CD4-positive, alpha-beta T cell treated with Interleukin-10 for 1 hour (primary cell): ENCODE measurements around the gene MED8.

Source experiments
- DNase-seq: peaks from one replicate; pipeline ENCODE4 v3.0.0-alpha.2; 2020

The MED8 gene

DNA sequence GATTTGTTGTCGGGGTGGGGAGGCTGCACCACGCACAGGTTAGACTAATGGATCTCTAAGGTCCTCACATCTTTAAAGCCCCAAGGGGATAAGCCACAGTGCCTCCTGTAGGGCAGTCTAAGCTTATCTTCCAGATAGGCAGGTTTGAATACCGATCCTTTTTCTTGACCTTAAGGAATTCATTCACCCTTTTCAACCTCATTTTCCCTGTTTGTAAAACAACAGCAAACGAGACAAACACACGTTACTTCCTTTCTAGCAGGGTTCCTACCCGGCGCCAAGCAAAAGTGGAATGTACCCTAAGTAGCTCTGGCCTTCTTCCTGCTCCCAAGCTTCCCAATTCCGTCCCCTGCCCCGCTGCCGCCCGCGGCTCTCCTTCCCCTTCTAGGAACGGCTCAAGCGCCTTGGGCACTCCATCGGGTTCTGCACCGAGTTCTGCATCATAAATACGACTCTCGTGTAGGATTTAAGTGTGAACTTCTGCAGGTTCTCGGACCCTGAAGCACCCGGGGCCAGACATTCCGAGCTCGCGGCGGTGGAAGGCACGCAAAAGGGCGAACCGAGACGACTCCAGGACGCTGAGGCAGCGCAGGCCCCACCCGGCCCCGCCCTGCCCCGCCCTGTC, 31.4 kb downstream of the MED8 start:
- DNase-seq = peak; percentile 40

DNA sequence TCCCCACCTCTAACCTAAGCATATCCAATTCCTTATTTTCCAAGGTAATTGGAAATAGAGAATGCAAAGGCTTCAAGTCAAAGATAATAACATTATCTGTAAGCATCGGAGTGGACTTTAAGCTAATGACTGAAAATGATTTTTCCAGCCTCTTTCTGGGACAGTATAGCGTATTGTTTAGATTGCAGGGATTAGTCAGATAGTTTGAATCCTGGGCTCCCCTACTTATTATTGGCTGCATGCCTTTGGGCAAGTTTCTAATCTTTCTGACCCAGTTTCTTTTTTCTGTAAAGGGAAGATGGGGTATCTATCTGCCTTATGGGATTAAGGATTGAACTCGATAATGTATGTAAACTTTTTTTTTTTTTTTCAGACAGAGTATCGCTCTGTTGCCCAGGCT, 32.3 kb downstream of the MED8 start:
- no peak for DNase-seq

GRCh38 chr1:43354936-43355335, 34.7 kb downstream of the MED8 start:
- DNase-seq = no peak

DNA sequence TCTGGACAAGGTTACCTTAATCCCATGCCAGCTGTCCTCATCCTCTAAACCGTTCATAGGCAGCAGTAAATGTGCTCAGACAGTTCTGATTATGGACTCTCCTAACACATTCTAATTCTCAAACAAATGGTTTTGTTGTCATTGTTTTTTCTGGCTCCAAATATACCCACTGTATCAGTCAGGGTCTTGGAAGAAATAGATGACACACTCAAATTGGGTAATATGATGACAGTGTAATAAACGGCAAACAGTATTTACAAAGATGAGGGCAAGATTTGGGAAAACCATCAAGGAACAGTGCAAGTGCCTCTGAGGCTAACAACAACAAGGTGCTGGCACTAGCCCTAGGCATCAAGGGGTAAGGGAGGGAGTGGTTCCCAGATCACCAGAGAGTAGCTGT, 35.1 kb downstream of the MED8 start:
- DNase-seq = no peak

GRCh38 chr1:43352881-43353280, 36.7 kb downstream of the MED8 start:
- DNase-seq = no peak

DNA sequence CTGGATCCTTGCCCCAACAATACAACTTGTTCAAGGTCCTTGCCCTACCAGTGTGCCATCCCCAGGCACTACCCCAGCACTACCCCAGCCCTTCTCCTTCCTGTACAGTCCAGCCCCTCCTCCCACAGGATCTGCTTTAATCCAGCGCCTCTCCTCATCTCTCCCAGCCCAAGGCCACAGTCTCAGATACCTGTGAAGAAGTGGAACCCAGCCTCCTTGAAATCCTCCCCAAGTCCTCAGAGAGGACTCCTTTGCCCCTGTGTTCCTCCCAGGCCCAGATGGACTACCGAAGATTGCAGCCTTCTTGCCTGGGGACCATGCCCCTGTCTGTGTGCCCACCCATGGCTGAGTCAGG, 37.3 kb downstream of the MED8 start:
- no peak for DNase-seq

DNA sequence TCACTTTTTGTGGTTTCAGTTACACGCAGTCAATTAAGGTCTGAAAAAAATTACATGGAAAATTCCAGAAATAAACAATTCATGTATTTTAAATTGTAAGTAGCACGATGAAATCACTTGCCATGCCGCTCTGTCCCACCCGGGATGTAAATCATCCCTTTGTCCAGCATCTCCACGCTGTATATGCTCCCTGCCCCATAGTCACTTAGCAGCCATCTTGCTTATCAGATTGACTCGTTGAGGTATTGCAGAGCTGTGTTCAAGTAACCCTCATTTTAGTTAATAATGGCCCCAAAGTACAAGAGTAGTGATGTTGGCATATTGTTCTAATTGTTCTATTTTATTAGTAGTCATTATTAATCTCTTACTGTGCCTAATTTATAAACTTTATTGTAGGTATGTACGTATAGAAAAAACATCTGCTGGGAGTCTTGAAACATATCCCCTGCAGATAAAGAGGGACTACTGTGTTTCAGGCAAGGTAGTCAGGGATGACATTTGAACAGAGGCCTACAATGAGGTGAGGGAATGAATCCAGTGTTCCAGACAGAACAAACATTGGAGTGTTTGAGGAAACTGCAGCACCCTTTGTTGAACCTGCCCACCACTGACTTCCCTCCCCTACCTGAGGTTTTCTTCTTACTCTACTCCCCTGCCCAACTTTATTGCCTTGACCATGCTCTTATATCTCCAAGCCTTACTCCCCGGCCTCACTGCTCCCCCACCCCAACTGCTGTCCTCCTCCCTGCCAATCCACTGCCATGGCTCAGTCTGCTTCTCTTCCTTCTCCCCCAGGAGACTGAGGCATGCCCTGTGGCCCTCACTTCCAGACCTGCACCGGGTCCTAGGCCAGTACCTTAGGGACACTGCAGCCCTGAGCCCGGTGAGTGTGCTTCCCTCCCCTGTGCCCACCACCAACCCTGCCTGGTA, 37.9 kb downstream of the MED8 start:
- no peak for DNase-seq

DNA sequence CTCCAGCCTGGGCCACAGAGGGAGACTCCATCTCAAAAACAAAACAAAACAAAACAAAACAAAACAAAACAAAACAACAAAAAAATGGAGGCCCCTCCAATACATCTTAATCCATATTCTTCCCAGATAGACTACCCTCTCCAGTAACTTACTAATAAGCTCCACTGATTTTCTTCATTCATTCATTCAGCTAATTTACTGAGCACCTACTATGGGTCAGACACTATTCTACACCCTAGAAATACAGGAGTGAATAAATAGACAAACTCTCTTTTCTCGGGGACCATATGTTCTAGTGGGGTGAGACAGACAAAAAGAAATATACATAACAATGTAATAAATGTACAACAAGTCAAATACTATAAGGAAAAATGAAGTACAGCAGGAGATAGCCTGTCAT, 38.6 kb downstream of the MED8 start:
- no peak for DNase-seq

GRCh38 chr1:43349594-43350306, 39.9 kb downstream of the MED8 start:
- no peak for DNase-seq

- peak; percentile 85 for DNase-seq
These were observed 40.6 kb downstream of the MED8 start for GRCh38 chr1:43348809-43349593.

DNA sequence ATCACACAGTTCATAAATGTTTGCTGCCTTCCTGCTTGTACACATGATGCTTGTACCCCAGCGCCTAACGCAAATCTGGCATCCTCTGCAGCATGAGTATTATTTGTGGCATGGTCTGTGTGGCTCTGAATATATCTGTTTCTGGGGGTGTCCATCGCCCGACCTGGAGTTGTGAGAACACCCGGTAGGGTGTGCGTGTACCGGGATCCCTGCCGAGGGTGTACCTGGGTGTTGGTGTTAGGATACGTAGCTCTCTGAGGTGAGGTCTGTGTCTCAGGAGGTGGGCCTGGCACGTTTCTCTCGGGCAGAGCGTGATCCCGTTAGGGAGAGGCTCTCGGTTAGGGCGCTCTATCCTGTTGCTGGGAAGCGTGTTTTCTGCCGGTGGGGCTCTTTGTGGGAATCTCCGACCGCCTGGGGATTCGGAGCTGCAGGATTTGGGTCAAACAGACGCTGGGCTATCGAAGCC, 41.2 kb downstream of the MED8 start:
- no peak for DNase-seq

DNA sequence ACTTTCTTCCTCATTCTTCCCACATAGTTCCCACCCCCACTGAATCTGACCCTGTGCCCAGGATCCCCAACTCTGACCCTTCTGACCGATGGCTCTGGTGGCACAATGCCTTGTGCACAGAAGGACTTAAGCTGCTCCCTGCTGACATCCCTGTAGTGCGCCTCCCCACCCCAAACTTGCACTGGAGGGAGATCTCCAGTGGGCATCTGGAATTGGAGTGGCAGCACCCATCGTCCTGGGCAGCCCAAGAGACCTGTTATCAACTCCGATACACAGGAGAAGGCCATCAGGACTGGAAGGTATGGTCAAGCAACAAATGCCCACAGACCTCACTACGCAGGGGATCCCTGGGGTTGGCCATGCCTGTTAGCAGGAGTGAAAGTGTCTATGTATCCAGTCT, 43.0 kb downstream of the MED8 start:
- DNase-seq = no peak

- DNase-seq = no peak
These were observed 44.5 kb downstream of the MED8 start for GRCh38 chr1:43345120-43345519.

DNA sequence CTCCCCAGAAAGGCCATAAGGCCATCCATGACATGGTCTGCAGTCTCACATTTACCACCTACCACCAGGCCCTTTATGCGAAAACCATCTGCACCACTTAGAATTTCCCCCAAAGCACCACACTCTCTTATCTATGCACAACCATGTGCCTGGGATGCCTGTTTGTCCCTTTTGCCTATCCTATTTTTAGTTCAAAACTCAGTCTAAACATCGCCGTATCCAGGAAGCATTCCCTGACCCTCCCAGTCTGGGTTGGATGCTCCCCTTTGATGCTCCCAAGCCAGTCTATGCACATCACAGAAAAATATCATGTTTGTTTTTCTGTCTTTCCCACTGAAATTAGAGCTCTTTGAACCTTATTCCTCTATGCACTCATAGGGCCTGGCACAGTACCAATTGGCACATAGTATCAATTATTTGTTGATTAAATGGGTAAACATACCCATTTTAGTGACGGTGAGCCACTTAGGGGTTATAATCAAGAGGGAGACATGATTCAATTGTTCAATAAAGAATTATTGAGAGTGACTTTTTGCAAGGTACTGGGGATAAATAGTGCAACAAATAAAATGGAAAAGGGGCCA, 45.2 kb downstream of the MED8 start:
- no peak for DNase-seq

DNA sequence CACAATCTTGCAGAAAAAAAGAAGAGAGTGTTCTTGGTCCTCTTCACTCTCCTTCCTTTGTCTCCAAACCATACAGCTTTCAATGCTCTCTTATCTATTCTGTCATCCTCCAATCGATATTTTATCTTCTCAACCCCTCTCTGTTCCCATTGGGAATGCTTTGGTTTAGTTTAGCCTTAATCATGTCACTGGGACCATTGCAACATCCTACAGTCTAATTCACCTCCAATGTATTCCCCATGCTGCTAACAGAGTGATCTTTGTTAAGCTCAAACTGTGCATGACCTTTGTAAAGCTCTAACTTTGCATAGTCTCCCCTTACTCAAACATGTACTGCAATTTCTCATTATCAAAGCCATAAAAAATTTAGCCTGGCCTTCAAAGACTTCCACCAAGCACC, 49.0 kb downstream of the MED8 start:
- no peak for DNase-seq

DNA sequence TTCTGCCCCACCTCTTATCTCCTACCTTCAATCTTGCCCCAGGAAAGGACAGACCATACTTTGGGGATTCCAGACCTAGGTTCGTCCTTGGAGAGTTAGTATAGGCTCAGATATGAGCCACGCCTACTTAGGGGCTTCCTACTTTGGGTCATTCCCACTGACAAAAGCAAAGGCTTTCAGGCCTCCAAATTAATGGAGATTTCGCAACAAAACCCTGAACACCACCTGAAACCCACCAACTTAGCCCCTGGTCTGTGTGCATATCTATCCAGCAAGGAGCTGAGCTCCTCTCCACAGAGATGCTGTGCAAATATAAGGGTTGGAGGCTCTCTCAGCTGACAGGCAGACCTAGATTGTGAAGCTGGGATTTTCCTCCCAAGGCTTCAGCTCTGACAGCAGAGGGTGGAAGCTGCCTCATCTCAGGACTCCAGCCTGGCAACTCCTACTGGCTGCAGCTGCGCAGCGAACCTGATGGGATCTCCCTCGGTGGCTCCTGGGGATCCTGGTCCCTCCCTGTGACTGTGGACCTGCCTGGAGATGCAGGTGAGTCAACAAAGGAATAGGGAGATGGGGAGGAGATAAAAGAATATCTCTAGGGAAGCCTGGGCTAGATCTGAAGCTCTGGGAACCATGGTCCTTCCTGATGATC, 49.9 kb downstream of the MED8 start:
- no peak for DNase-seq

DNA sequence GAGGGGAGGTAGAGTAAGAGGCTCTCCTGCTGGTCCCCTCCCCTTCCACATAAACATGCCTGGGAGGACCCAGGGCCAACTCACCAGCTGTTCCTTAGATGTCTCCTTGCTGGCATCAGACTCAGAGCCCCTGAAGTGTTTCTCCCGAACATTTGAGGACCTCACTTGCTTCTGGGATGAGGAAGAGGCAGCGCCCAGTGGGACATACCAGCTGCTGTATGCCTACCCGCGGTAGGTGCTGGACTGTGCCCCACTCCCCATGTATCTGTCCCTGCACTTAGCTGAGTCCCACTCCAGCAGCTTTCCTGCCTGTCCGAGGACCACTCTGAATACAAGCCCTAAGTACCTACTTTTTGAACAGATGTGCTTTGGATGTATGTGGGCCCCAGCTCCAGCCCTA, 51.6 kb downstream of the MED8 start:
- DNase-seq = no peak

DNA sequence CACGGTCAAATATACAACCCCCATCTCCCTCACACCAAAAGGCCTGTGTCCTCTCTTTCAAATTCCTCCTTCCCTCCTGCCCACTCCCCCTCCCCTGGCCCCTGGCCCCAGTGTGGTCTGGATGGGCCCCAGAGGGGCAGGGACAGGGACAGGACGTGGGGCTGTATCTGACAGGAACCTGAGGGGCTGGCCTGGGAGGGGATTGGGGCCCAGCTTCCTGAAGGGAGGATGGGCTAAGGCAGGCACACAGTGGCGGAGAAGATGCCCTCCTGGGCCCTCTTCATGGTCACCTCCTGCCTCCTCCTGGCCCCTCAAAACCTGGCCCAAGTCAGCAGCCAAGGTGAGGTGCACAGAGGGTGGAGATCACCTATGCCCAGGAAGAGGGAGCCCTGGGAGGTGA, 52.0 kb downstream of the MED8 start, which contains the start of gene MPL:
Gene MPL (plus strand): TSS at position 231 of the 400 bp plus-strand sequence. CDS start 31 bp downstream, at position 262.
- DNase-seq = no peak

- DNase-seq = no peak
These were observed 55.0 kb downstream of the MED8 start for GRCh38 chr1:43334453-43335205.
